Measurements from ENCODE around the gene SLC5A1.

Gene SLC5A1

GRCh38 chr22:32042924-32043323 lies at the start of gene SLC5A1:
Gene SLC5A1 (plus strand): TSS chr22:32043261. CDS start chr22:32043282, 21 bp downstream.
- H3K4me3 ChIP-seq (ENCODE audit: low read depth, low read length) = no peak within 1 kb of the TSS

- no peak overlapping the region for H3K4me3 ChIP-seq (ENCODE audit: low read depth, low read length)
Measured at GRCh38 chr22:31995046-31995445, 48.0 kb upstream of the SLC5A1 start.

DNA sequence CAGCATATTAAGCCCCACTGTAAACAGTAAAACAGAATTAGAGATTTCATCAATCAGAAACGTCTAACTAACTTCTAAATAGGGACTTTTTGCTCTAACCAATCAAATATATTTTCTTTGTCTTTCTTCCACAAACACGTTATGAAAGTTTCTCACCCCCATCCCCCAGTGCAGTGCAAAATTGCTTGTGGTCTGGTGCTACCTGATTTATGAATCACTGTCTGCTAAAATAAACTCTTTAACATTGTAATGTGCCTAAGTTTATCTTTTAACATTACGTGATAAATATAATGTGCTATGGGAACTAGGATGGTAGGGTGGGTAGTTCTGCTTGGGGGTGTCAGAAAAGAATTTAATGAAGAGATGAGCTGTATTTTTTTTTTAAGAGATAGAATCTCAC lies 47.3 kb upstream of the SLC5A1 start:
- no peak overlapping the region for H3K4me3 ChIP-seq (ENCODE audit: low read depth, low read length)

GRCh38 chr22:31998784-31999385 lies 44.2 kb upstream of the SLC5A1 start:
- no peak overlapping the region for H3K4me3 ChIP-seq (ENCODE audit: low read depth, low read length)

DNA sequence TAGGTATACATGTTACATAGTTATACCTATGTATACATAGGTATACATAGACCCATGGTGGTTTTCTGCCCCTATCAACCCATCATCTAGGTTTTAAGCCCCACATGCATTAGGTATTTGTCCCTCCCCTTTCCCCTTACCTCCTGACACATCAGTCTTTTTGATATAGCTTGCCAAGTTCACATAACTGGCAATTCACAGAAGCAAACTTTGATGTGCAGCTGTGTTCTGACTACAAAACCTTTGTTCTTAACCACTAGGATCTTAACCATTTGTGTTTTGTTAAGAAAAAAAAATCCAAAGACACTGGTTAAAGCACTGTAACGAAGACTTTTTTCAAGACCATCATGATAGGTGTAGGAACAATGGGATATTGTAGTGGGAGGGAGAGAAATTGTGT lies 42.9 kb upstream of the SLC5A1 start:
- H3K4me3 ChIP-seq (ENCODE audit: low read depth, low read length) = no peak overlapping the region

DNA sequence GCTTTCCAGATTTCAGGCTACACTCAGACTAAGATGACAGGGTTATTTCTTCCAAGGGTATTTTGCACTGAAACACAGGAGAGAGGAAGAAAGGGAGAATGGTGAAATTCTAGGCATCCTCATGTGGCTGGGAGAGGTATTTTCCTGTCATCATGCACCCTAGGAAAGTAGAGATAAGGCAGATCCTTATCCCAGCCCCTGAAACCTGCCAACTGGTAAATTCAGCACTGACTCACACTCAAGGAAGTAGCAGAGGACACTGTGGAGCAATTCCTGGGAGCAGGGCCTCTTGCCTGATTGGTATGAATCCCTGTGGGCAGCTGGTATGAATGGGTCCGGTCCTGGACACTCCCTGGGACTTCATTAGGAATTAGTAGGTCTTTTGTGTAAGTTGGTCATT lies 37.6 kb upstream of the SLC5A1 start:
- H3K4me3 ChIP-seq (ENCODE audit: low read depth, low read length) = no peak overlapping the region

DNA sequence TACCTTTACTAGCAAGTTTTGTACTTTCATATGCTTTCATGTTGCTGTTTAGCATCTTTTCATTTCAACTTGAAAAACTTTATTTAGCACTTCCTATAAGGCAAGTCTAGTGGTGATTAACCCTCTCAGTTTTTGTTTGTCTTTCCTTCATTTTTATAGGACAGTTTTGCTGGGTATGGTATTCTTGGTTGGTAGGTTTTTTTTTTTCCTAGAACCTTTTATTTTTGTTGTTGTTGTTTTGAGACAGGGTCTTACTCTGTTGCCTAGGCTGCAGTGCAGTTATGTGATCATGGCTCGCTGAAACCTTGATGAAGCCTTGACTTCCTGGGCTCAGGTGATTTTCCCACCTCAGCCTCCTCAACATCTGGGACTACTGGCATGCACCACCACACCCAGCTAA lies 29.9 kb upstream of the SLC5A1 start:
- no peak overlapping the region for H3K4me3 ChIP-seq (ENCODE audit: low read depth, low read length)

DNA sequence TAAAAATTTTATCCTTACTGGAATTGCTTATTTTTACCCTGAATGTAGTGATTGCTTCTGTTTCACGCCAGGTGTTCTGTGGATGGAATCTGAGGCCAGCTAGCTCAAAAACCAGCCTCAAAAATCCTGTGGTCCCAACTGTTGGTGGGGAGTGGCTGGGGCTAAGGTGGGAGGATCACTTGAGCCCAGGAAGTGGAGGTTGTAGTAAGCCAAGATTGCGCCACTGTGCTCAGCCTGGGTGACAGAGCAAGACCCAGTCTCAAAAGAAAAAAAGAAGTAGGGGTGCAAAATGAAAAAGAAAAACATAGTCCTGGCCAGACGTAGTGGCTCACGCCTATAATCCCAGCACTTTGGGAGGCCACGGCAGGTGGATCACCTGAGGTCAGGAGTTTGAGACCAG lies 27.0 kb upstream of the SLC5A1 start:
- H3K4me3 ChIP-seq (ENCODE audit: low read depth, low read length) = no peak overlapping the region

DNA sequence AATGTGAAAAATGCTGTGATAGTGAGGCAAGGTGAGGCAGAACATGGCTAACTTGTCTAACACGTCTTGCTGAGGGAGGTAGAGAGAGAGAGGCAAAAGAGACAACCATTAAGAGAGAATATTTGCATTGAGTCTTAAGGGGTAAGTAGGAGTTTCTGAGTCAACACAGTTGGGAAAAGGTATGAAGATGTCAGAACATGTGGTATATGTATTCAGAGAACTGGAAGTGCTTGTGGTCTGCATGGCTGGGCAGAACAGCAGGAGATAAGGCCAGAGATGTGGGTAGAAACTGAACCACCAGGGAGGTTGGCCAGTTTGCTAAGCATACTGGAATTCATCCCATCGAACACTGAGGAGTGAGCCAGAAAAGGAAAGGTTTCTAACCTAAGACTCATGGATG lies 25.0 kb upstream of the SLC5A1 start:
- no peak overlapping the region for H3K4me3 ChIP-seq (ENCODE audit: low read depth, low read length)

- H3K4me3 ChIP-seq (ENCODE audit: low read depth, low read length) = no peak overlapping the region
Measured at GRCh38 chr22:32020117-32020516, 22.9 kb upstream of the SLC5A1 start.

DNA sequence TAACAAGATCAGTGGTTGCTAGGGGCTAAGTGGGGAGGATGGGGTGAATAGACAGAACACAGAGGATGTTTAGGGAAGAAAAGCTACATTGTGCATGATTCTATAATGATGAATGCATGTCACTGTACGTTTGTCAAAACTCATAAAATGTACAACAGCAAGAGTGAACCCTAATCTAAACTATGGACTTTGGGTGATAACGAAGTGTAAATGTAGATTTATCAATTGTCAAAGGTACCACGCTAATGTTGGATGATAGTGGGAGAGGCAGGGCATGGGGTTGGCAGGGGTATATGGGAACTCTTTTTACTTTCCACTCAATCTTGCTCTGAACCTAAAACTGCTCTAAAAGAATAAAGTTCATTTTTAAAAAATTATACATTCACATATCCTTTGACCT lies 21.3 kb upstream of the SLC5A1 start:
- no peak overlapping the region for H3K4me3 ChIP-seq (ENCODE audit: low read depth, low read length)

- H3K4me3 ChIP-seq (ENCODE audit: low read depth, low read length) = no peak overlapping the region
Measured at GRCh38 chr22:32023251-32023827, 19.7 kb upstream of the SLC5A1 start.

GRCh38 chr22:32024796-32025195 lies 18.3 kb upstream of the SLC5A1 start:
- H3K4me3 ChIP-seq (ENCODE audit: low read depth, low read length) = no peak overlapping the region

DNA sequence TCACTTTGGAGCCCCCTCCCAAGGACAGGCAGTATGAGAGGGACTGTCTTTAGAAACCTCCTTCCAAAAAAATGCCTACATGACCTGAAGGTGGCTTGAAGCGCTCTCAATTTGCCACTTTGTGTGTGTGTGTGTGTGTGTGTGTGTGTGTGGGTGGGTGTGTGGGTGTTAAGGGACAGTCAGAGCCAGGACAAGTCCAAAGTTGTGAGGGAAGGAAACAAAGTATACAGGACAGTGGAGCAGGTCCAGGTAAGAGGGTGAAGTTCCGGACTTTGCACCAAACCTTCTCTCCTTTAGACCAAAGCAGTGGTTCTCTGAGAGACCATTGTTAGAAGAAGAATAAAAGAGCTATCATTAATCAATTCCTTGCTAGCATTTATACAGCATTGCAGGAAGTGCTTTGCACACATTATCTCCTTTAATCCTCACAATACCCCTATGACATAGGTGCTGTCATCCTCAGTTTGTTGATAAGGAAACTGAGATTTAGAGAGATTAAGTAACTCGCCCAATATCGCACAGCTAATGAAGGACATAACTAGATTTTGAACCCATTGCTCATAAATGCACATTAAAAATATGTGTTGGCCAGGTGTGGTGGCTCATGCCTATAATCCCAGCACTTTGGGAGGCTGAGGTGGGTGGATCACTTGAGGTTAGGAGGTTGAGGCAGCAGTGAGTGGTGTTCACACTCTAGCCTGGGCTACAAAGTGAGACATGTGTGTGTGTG lies 12.4 kb upstream of the SLC5A1 start:
- H3K4me3 ChIP-seq (ENCODE audit: low read depth, low read length) = no peak overlapping the region

GRCh38 chr22:32031466-32031865 lies 11.6 kb upstream of the SLC5A1 start:
- no peak overlapping the region for H3K4me3 ChIP-seq (ENCODE audit: low read depth, low read length)

- no peak overlapping the region for H3K4me3 ChIP-seq (ENCODE audit: low read depth, low read length)
Measured at GRCh38 chr22:32034275-32034674, 8.8 kb upstream of the SLC5A1 start.

- no peak overlapping the region for H3K4me3 ChIP-seq (ENCODE audit: low read depth, low read length)
Measured at GRCh38 chr22:32037236-32037635, 5.8 kb upstream of the SLC5A1 start.

- H3K4me3 ChIP-seq (ENCODE audit: low read depth, low read length) = no peak overlapping the region
Measured at GRCh38 chr22:32040324-32040904, 2.6 kb upstream of the SLC5A1 start.

DNA sequence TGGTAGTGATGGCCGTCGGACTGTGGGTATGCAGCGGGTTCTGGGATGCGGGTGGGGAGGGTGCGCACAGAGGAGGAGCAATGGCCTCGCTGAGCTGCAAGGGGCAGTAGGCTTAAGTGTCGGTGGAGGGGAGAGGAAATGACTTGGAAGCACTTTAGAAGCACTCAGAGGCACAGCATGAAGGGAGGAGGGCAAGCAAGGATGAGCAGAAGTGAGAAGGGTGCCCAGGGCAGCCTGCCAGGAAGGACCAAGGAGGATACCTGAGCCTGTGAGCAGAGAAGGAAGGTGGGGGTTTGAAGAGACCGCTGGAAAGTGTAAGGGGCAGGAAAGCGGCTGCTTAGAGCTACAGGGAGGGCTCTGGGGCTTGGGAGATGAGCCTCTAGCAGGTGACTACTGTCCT lies 330 bp downstream of the SLC5A1 start:
- H3K4me3 ChIP-seq (ENCODE audit: low read depth, low read length) = no peak overlapping the region

DNA sequence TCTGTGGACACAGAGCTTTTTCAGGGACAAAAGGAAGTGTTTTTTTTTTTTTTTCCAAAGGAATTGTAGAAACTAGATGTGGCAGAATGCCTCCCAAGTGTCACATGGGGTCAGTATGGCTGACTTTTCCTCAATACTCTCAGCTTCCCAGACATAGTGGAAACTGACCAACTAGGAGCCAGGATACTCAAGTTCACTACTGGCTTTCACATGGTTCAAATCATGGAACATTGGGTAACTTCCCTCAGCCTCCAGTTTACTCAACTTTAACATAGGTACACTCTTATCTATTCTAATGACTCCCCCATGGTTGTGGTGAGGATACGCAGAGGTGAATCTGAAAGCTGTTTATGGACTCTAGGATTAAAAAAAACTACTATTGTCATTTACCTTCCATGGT lies 1.4 kb downstream of the SLC5A1 start:
- H3K4me3 ChIP-seq (ENCODE audit: low read depth, low read length) = no peak overlapping the region

- no peak overlapping the region for H3K4me3 ChIP-seq (ENCODE audit: low read depth, low read length)
Measured at GRCh38 chr22:32044913-32045312, 1.9 kb downstream of the SLC5A1 start.

DNA sequence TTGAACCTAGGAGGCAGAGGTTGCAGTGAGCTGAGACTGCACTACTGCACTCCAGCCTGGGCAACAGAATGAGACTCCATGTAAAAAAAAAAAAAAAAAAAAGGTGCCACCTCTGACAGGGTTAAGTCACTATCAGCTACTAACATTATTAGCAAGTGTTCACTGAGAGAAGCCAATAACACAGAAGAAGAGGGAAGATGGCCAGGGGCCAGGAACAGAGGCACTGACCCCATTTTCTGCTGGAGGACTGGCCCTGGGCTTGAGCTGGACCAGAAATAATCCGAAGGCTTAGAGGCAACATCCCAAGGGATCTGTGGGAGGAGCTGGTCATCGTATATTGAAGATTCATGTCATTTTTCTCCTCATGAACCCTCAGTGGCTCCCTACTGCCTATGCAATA lies 5.0 kb downstream of the SLC5A1 start:
- H3K4me3 ChIP-seq (ENCODE audit: low read depth, low read length) = no peak overlapping the region
